GM10266 (cell line): ENCODE data around the gene CCDC190.
A peak's percentile ranks its signal among the peaks of the same experiment; 100 is the strongest.

Experiments used
- DNase-seq: peaks from one replicate; pipeline ENCODE4 v3.0.0; 2012; ENCODE audit errors: extremely low spot score
- CTCF ChIP-seq: IDR thresholded peaks from 2 replicates; pipeline ENCODE4 v1.5.1; 2012; ENCODE audit warnings: mild to moderate bottlenecking, low read depth; ENCODE audit not compliant: control insufficient read depth, insufficient read depth; ENCODE audit errors: missing control alignments

The CCDC190 gene

GRCh38 chr1:162849711-162850110 is 11.3 kb downstream of the CCDC190 start:
- DNase-seq: no peak

GRCh38 chr1:162847839-162848453 is 13.0 kb downstream of the CCDC190 start:
- peak; percentile 96 for TF ChIP-seq CTCF
- DNase-seq: peak; percentile 47

More at GRCh38 chr1:162849711-162850110, 11.3 kb downstream of the CCDC190 start:
- no peak for TF ChIP-seq CTCF

- DNase-seq: no peak
- TF ChIP-seq CTCF: no peak
Measured at GRCh38 chr1:162846256-162847212, 14.4 kb downstream of the CCDC190 start.

DNA sequence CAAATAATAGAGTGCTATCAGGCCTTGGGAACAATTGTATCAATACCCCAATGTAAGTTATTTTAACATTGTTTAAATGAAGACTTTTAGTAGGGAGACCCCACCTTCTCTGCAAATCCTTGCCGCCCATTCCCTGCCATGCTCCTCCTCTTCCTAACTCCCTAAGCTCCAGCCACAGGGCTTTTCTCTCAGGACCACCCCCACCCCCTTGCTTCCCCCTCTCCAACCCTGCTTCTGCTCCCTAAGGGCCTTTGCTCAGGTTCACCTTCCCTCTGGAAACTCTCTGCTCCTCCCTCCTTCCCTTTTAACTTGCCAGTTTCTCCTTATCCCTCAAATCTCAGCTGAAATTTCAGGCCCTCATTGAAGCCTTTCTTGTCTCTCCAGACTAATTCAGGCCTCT is 16.8 kb downstream of the CCDC190 start:
- no peak for DNase-seq
- no peak for TF ChIP-seq CTCF

DNA sequence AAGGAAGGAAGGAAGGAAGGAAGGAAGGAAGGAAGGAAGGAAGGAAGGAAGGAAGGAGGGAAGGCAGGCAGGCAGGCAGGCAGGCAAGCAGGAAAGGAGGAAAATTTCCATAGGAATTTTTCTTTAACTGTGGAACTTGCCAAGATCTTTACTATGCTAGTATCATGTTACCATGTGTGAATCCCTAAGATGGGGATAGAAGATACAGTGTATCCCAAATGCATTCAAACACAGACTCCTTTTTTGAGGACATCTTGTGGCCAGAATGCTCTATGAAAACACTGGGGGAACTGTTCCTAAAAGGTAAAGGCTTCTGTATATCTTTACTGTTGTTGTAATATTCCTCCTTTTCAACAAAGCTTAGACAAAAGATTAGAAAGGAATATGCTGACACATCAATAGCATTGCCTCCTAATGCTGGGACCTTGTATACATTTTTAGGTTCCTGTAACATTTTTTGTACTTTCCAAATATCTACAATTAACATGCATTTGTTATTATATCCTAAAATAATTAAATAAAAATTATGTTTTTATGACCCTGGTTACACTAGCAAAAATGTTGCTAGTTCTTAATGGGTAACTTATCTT is 20.6 kb downstream of the CCDC190 start:
- DNase-seq: no peak

GRCh38 chr1:162838863-162839262 is 22.1 kb downstream of the CCDC190 start:
- no peak for TF ChIP-seq CTCF

More for the DNA sequence above, 20.6 kb downstream of the CCDC190 start:
- TF ChIP-seq CTCF: no peak

More at GRCh38 chr1:162838863-162839262, 22.1 kb downstream of the CCDC190 start:
- no peak for DNase-seq
